Smooth muscle cell (in vitro differentiated cells): ENCODE results near the gene SLCO2B1. TPM values are rescaled to one million over a fixed set of nuclear protein-coding genes. Genes with fewer than 3 reads are reported as not detected.

Source experiments
- DNase-seq: peaks from one replicate; lab custom pipeline; 2025; ENCODE audit not compliant: unreplicated experiment; lab: John Stamatoyannopoulos, UW
- H2AFZ ChIP-seq: fragments of 200-600 bp; sonication (generic); 2 replicates; pipeline ENCODE4 v1.6.0; 2016; ENCODE audit warnings: antibody characterized with exemption, low read depth, mild to moderate bottlenecking
- H3F3A ChIP-seq: fragments of 200-600 bp; sonication (generic); 2 replicates; pipeline ENCODE4 v1.6.0; 2017; ENCODE audit warnings: antibody characterized with exemption, low read depth
- H3K27ac ChIP-seq: fragments of 200-600 bp; sonication (generic); 2 replicates; pipeline ENCODE4 v1.5.1; 2016; ENCODE audit warnings: low read depth, mild to moderate bottlenecking
- H3K27me3 ChIP-seq: fragments of 200-600 bp; sonication (generic); 2 replicates; pipeline ENCODE4 v1.6.1; 2016; ENCODE audit warnings: low read depth, mild to moderate bottlenecking
- H3K36me3 ChIP-seq: fragments of 200-600 bp; sonication (generic); 2 replicates; pipeline ENCODE4 v1.5.1; 2016; ENCODE audit warnings: low read depth
- H3K4me1 ChIP-seq: fragments of 200-600 bp; sonication (generic); 2 replicates; pipeline ENCODE4 v1.5.1; 2016; ENCODE audit warnings: low read depth
- H3K4me2 ChIP-seq: fragments of 200-600 bp; sonication (generic); 2 replicates; pipeline ENCODE4 v1.6.0; 2016; ENCODE audit warnings: mild to moderate bottlenecking
- H3K4me3 ChIP-seq: fragments of 200-600 bp; sonication (generic); 2 replicates; pipeline ENCODE4 v1.5.1; 2016; ENCODE audit warnings: mild to moderate bottlenecking
- H3K79me2 ChIP-seq: fragments of 200-600 bp; sonication (generic); 2 replicates; pipeline ENCODE4 v1.6.0; 2016; ENCODE audit warnings: low read depth, mild to moderate bottlenecking
- H3K9ac ChIP-seq: fragments of 200-600 bp; sonication (generic); 2 replicates; pipeline ENCODE4 v1.6.0; 2016; ENCODE audit warnings: low read depth
- H3K9me3 ChIP-seq: fragments of 200-600 bp; sonication (generic); replicated peaks from 2 replicates; pipeline ENCODE4 v1.5.1; 2016; ENCODE audit warnings: low read depth
- H4K20me1 ChIP-seq: fragments of 200-600 bp; sonication (generic); 2 replicates; pipeline ENCODE4 v1.6.0; 2016; ENCODE audit warnings: low read depth
- CTCF ChIP-seq: fragments of 200-600 bp; sonication (generic); IDR thresholded peaks from 2 replicates; pipeline ENCODE4 v1.5.1; 2017; ENCODE audit warnings: borderline replicate concordance, mild to moderate bottlenecking, antibody characterized with exemption; ENCODE audit not compliant: insufficient read depth, poor library complexity, severe bottlenecking
- WGBS: methylation state at CpG from one replicate; pipeline ENCODE4 v1.1.7; 2016; ENCODE audit warnings: low lambda C conversion rate; 5-methylcytosine and 5-hydroxymethylcytosine counted together
- polyA plus RNA-seq: library from polyadenylated mRNA; unstranded; fragments of >200 nt; fragmentation: Nextera tagmentation; extraction: Ambion mirVana; gene quantifications from 2 replicates; pipeline ENCODE4 v1.2.1, GENCODE V29; 2016
- total RNA-seq: library from RNA; depleted of rRNA; stranded (reverse); fragments of >200 nt; gene quantifications from 2 replicates; pipeline ENCODE4 v1.2.3, GENCODE V29; 2014

Gene SLCO2B1
- total and polyA plus RNA-seq, 2 experiments from 2014 or later = 0.30 TPM; not detected in 1

DNA sequence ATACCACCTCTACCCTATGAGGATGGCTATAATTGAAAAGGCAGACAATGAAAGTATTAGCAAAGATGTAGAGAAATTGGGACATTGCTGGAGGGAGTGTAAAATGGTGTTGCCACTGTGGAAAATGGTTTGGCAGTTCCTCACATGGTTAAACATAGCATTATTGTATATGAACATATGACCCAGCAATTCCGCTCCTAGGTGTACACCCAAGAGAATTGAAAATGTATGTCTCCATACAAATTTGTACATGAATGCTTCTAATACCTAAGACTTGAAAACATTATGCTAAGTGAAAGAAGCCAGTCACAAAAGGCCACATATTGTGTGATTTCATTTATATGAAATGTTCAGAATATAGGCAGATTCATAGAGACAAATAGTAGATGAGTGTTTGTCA lies 10.0 kb downstream of the SLCO2B1 start:
- no peak for TF ChIP-seq CTCF
- Histone ChIP-seq H3K27me3 (no peaks in the 10 kb centered on the region), H3K9ac (no peak overlapping the region), H3K4me3 (no peak overlapping the region), H3F3A (no peaks in the 10 kb centered on the region), H3K9me3 (no peaks in the 10 kb centered on the region), H4K20me1 (no peaks in the 10 kb centered on the region), H3K4me2 (no peak overlapping the region), H3K27ac (no peak overlapping the region), H3K79me2 (no peaks in the 10 kb centered on the region), H3K4me1 (no peaks in the 10 kb centered on the region), H2AFZ (no peak overlapping the region), H3K36me3 (no peaks in the 10 kb centered on the region)
- WGBS = 100% methylated on average over 1 of the region's 1 CpG
- no peak for DNase-seq

DNA sequence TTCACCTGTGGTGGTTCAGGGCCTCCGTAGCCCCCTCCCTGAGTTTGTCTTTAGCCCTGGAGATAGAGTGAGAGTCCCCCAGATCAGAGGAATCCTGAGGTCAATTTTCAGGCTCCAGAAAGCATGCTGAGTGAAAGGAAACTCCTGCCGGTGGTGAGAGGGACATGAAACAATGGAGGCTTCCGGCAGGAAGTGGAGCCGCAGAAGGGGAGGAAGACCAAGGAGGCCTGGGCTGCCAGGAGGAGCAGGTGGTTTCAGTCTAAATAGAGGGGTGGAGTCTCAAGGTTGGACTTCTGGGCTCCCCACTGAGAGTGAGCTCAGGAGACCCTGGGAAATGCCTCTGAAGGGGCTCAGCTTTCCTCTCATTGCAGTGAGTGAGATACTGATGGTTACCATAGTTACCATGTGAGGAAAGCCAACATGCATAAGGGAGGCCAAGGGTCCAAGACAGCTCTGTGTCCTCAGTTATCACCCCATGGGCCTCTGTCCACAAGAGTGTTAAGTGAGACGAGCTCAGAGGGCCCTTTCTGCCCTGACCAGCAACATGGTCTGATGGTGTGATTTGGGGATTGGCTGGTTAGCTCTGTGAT lies 10.7 kb downstream of the SLCO2B1 start:
- Histone ChIP-seq H2AFZ (no peak overlapping the region), H3K4me2 (no peak overlapping the region), H3K27ac (no peak overlapping the region), H3K9me3 (no peaks in the 10 kb centered on the region), H3K27me3 (no peaks in the 10 kb centered on the region), H3K9ac (no peak overlapping the region), H3F3A (no peaks in the 10 kb centered on the region), H3K4me1 (no peaks in the 10 kb centered on the region), H3K4me3 (no peak overlapping the region), H3K79me2 (no peaks in the 10 kb centered on the region), H4K20me1 (no peaks in the 10 kb centered on the region), H3K36me3 (no peaks in the 10 kb centered on the region)
- 78% methylated on average over 5 of the region's 5 CpGs for WGBS
- TF ChIP-seq CTCF = no peak
- no peak for DNase-seq

GRCh38 chr11:75162954-75163353 lies 12.0 kb downstream of the SLCO2B1 start:
- DNase-seq = no peak
- H3K27ac ChIP-seq = no peak overlapping the region
- no peak overlapping the region for H3K4me2 ChIP-seq
- H3K79me2 ChIP-seq = no peaks in the 10 kb centered on the region
- H3F3A ChIP-seq = no peaks in the 10 kb centered on the region
- no peak overlapping the region for H3K9ac ChIP-seq
- H3K9me3 ChIP-seq = no peaks in the 10 kb centered on the region
- H3K4me1 ChIP-seq = no peaks in the 10 kb centered on the region
- WGBS = 96% methylated on average over 7 of the region's 7 CpGs
- TF ChIP-seq CTCF = no peak
- no peaks in the 10 kb centered on the region for H3K27me3 ChIP-seq
- no peak overlapping the region for H2AFZ ChIP-seq
- no peak overlapping the region for H3K4me3 ChIP-seq
- no peaks in the 10 kb centered on the region for H4K20me1 ChIP-seq
- no peaks in the 10 kb centered on the region for H3K36me3 ChIP-seq

DNA sequence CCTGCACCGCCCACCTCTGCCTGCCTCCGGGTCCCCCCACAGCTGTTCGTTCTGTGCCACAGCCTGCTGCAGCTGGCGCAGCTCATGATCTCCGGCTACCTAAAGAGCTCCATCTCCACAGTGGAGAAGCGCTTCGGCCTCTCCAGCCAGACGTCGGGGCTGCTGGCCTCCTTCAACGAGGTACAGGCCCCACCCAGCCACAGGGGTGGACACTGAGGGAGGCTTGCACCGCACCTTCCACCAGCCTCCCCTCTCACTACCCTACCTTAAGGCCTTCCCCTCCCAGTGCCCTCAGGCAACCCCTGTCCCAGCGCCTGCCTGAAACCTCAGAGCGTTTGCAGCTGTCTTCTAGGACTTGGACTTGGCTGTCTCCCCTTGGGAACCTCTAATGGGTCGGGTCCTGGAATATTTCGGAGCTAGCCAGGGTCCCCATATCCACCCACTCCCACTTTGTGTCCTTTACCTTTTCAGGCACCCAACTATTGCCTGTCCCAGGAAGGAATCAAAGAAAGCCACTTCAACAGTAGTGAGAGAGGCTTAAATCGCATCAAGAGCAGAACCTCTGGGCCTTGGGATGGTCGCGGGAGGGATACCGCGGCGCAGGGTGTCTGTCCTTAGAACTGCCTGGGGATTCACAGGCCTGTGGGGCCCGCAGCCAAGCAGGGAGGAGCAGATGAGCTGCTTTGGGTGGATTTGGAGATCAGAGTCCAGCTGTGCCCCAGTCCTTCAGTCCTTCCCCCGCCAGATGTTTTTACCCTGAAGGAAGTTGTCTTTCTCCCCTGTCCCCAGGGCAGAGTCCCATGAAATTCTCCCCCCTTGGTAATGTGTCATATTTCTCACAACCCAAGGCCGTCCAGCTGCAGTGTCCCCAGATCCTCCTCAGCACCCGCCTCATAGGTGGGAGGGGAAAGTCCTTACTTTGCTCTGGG lies 13.3 kb downstream of the SLCO2B1 start:
- no peak for DNase-seq
- Histone ChIP-seq H3K4me1 (no peaks in the 10 kb centered on the region), H3K27me3 (no peaks in the 10 kb centered on the region), H3K9ac (no peak overlapping the region), H3K36me3 (no peaks in the 10 kb centered on the region), H3K4me2 (no peak overlapping the region), H3K9me3 (no peaks in the 10 kb centered on the region), H3K79me2 (no peaks in the 10 kb centered on the region), H3K4me3 (no peak overlapping the region), H4K20me1 (no peaks in the 10 kb centered on the region), H2AFZ (no peak overlapping the region), H3F3A (no peaks in the 10 kb centered on the region), H3K27ac (no peak overlapping the region)
- 72% methylated on average over 25 of the region's 25 CpGs for WGBS
- no peak for TF ChIP-seq CTCF
